Anterior cingulate cortex (tissue), 58 donors: ENCODE data around the gene FANCG.

Experiments used
- DNase-seq, 58 donors: peaks; one replicate each; lab custom pipeline; 2025; lab: John Stamatoyannopoulos, UW

Gene FANCG

DNA sequence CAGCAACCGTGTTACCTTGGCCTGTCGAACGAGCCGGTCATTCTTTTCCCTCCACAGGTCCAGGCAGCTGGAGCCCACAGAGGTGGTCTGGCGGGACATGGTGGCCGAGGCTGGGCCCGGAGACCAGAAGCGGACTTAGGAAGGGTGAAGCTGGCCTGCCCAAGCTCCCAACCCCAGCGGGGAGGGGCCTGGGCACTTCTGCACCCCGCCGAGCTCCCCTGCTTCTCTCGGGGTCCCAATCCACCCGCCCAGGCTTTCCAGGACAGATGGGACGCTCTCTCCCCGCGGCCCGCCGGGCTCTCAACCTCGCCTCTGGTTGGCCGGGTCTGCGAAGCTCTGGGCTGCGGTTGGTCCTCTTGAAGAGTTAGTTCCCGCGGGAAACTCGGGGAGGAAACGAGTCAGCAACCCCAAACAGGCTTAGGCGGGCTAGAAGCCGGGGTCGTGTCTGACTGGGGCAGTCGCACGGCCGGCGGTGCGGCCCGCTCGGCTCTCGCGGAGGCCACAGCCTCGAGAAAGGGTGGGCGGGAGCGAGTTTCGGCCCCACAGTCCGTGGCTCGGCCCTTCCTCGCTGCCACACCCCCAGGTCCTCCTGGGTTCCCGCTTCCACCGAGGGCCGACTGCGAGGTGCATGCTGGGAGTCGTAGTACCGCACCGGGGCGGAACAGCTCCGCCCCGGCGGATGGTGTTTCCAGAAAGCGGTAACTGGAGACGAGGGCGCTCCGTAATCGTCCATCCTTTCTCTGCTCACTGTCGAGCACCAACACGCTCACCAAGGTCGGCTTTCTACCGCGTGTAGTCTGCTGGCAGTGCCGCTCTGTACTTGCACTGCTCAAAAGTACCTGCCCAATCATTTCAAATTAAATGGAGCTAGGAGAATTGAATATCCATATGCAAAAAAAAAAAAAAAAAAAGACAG, at the start of gene FANCG:
TSS of gene FANCG (minus strand) at position 517 of the 916 bp plus-strand sequence. CDS start at position 99, 418 bp downstream.
- peak; percentile 17 to 95 (median 88) for DNase-seq

DNA sequence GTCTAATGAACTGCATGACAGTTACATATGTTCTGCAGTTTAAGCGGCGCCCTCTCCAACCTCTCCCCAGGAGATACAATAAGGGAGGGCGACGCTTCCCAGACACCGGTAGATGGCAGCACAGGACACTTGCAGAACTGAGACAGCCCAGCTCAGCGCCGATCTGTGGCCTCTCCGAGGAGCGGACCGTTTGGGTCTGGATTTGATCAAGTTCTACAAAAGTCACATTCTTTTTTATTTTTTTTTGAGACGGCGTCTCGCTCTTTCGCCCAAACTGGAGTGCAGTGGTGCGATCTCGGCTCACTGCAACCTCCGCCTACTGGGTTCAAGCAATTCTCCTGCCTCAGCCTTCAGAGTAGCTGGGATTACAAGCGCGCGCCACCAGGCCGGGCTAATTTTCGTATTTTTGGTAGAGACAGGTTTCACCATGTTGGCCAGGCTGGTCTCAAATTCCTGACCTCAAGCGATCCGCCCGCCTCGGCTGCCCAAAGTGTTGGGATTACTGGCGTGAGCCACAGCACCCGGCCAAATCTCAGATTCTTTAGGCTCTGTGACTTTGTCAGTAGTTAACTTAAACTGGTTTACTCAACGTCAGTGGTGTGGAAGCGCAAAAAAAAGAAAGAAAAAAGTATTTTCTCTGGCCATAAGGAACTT, 37.3 kb upstream of the FANCG start:
- DNase-seq, result peak in 57 of 58 donors; percentile 9 to 94 (median 79)

- peak in 11 of 58 donors; percentile 44 to 67 (median 58) for DNase-seq
These were observed 36.8 kb upstream of the FANCG start for GRCh38 chr9:35116539-35116897.

GRCh38 chr9:35115680-35116538, 36.2 kb upstream of the FANCG start, which contains the start of gene ATOSB:
ATOSB (minus strand) TSS chr9:35115862; CDS start chr9:35108274, 7,588 bp downstream.
- DNase-seq, result peak; percentile 52 to 99 (median 92)

DNA sequence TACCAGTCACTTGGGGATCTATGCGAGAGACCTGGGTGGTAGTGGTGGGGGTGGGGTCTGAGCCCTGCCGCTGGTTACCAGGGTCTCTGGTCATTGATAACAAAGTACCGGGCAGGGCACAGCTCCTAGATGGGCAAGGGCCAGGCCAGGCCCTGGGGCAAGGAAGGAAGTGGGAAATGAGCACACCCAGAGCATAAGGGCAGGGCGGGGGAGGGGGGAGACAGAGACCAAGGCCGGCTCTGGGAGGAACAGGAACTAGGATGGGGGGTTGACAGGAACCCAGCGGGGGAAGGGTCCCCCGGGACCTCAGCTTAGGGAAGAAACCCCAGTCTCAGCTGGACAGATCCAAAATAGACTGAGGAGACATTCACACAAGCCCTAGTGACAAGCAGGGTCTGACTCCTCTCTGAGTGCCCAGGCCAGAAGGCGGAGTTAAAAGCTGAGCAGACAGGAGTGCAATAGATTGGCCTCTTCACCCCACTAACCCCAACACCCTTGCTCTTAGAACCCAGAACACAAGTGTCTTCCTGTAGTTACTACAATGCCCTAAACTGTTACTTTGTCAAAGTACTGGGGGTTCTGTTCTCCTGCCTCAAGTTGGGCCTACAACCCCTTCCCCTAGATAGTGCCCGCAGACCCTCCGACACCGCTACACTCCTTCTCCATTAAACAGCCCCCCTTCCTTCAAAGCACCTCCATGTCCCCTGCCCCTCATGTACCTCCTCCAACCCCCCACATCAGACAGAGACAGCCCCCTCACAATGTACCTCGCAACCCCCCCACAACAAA, 35.3 kb upstream of the FANCG start:
- peak in 27 of 58 donors; percentile 6 to 55 (median 18) for DNase-seq

- peak in 52 of 58 donors; percentile 16 to 89 (median 61) for DNase-seq
These were observed 34.5 kb upstream of the FANCG start for GRCh38 chr9:35114113-35114839.

GRCh38 chr9:35112257-35113020, 32.7 kb upstream of the FANCG start:
- peak in 7 of 58 donors; percentile 6 to 33 (median 13) for DNase-seq

GRCh38 chr9:35111001-35111933, 31.5 kb upstream of the FANCG start:
- DNase-seq, result peak; percentile 73 to 99 (median 97)

- peak in 48 of 58 donors; percentile 3 to 87 (median 59) for DNase-seq
These were observed 30.6 kb upstream of the FANCG start for GRCh38 chr9:35110327-35110761.

DNA sequence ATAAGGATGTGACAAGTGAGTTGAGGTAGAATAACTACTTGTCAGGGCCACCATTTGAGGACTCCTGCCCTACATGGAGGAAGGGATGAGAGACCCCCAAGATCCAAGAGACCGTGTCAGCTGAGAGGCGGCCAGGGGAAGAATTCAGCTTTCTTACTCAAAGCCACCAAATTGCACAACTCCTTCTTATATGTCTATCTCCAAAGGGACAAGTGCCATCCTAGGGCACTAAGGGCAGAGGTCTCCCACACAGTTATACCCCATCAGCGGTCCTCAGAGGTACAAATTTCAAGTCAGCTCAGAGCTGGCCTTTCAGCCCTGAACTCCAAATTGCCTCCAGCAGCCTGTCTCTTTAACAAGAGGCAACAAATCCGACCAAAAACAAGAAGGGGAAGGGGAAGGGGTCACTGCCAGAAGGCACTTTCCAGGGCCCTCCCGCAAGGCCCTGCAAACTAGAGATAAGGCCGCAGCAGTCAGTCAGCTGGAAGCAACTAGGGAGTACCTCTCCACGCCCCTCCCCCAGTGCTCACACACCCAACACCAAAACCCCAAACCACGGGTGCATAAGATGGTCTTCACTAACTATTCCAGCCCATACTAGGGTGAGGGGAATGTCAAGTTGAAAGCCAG, 29.3 kb upstream of the FANCG start:
- DNase-seq, result no peak

DNA sequence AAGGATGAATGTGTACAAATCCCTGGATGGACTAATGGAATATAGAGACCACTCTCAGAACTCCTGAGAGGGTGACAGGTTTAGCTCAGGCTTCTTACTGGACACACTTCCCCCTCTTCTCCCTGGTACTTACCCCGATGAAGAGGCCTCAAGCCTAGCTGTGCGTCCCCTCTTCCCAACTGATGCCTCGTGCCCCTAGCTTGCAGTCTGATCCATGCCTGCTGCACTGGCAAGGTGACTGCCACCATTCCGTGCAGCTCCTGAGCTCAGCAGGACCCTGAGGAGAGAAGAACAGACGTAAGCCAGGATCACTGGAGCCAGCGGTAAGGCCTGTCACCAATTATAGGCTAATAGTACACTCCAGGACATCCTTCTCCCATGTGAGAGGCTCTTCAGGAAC, 28.7 kb upstream of the FANCG start:
- no peak for DNase-seq

- DNase-seq, result no peak
These were observed 27.9 kb upstream of the FANCG start for GRCh38 chr9:35107297-35108290.

GRCh38 chr9:35106343-35106730, 26.6 kb upstream of the FANCG start:
- DNase-seq, result no peak

DNA sequence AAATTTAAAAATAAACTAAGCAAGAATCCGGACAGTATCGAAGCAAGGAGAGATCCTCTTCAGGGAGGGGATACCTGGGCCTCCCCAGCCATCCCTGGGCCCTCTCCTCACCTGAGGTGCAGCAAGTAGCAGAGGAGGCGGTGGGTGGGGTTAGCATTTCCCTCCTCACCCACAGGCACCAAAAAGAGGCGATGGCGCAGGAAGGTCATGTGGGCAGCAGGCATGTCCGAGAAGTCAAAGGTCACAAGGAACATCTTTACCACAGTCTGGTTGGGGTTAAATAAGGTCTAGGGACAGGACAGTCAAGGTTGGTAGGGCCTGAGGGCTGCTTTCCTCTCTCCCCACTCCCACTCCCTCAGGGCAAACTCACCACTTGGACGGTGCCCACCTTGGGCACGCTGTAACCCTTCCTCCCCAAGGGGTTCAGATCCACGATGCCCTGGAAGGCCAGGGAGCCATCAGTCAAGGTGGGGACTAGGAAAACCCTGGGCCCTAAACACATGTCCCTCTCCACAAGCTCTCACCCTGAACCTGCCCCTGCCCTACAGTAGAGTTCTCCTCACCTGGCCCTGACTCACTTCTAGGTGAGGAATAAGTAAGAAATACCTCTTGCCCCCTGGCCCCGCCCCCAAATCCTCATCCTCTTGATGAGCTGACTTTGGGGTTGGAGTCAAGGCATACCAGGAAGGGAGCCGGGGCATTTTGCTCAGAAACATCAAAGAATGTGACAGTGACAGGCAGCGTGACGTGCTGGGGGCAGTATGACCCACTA, 26.0 kb upstream of the FANCG start:
- no peak for DNase-seq
